ENCODE data around the gene SLC44A3.

GRCh38 chr1:94925561-94926125 lies 105.5 kb downstream of the SLC44A3 start:
- TF ChIP-seq, protein P1, sequence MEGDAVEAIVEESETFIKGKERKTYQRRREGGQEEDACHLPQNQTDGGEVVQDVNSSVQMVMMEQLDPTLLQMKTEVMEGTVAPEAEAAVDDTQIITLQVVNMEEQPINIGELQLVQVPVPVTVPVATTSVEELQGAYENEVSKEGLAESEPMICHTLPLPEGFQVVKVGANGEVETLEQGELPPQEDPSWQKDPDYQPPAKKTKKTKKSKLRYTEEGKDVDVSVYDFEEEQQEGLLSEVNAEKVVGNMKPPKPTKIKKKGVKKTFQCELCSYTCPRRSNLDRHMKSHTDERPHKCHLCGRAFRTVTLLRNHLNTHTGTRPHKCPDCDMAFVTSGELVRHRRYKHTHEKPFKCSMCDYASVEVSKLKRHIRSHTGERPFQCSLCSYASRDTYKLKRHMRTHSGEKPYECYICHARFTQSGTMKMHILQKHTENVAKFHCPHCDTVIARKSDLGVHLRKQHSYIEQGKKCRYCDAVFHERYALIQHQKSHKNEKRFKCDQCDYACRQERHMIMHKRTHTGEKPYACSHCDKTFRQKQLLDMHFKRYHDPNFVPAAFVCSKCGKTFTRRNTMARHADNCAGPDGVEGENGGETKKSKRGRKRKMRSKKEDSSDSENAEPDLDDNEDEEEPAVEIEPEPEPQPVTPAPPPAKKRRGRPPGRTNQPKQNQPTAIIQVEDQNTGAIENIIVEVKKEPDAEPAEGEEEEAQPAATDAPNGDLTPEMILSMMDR (IDR thresholded peaks at IDR 0.05; ENCODE audit: low read depth, low read length) = no peak
- TF ChIP-seq MAX (IDR thresholded peaks at IDR 0.05; ENCODE audit: low read depth, low read length) = no peak
- TF ChIP-seq MYC (IDR thresholded peaks at IDR 0.05; ENCODE audit: low read depth, low read length) = no peak
